ENCODE measurements around the gene SLC30A4. TPM values are rescaled to one million over a fixed set of nuclear protein-coding genes. Genes with fewer than 3 reads are reported as not detected.

SLC30A4 gene
- total and polyA plus RNA-seq, 2 of the 4 experiments (the other 2 are of a cell fraction) = 2.1 to 5.6 TPM

DNA sequence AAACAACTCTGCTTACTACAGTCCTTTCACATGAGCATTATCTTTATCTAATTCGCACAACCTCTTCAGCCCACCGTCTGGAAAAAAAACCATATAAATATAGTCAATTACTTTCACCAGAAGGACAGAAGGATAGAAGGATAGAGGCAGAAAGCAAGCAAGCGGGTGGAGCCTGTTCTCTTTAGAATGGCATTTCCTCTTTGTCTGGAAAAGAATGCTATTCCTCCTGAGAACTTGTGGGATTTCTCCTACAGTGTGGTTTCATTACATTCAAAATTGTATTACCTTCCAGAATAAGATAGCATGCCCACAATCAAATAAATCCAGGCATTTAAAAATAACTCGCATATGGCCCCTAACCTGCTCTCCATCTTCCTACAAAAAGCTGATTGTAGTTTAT, 23.1 kb downstream of the SLC30A4 start:
- ATAC-seq (ENCODE audit: low read depth) (no peak), DNase-seq (no peak)
- no peak overlapping the region for H3K18ac ChIP-seq (ENCODE audit: low read depth, low read length)
- ChIA-PET POLR2A (ENCODE audit: unreplicated experiment) (no interaction called here), CTCF (interaction anchor here (0.6 kb wide), 1 partner anchor 134 kb away, joined by 4 read pairs; no protein-coding TSS in a partner anchor)
- intact Hi-C loops (cut with micrococcal nuclease) = no loop called here
- H3K27ac ChIP-seq (ENCODE audit: insufficient read depth, low read length) = no peak overlapping the region
- no TSS peak for BruUV-seq (replicated peaks)
- no peak overlapping the region for H2AK9ac ChIP-seq (replicated peaks; ENCODE audit: low read depth, low read length, poor library complexity)
- H3K9ac ChIP-seq (ENCODE audit: low read depth, low read length) = no peak overlapping the region
- no peaks in the 10 kb centered on the region for H3K27me3 ChIP-seq (ENCODE audit: control insufficient read depth, insufficient read depth, low read length)
- H4K91ac ChIP-seq (ENCODE audit: insufficient read depth, low read depth, low read length) = no peak overlapping the region
- no peak overlapping the region for H2AK5ac ChIP-seq (ENCODE audit: low read depth, low read length)
- no peak overlapping the region for H3K14ac ChIP-seq (replicated peaks; ENCODE audit: low read depth, low read length)
- WGBS, 2 experiments (ENCODE audit: extremely low coverage in 2 of 2, insufficient read length in 1 of 2) = no CpG with 5 or more reads among the region's 4 CpGs
- dilution Hi-C loops (cut with HindIII; ENCODE audit: low sequenced_read_pairs, unreplicated experiment) = no loop called here
- H3K9me1 ChIP-seq (ENCODE audit: insufficient read depth, low read length) = no peaks in the 10 kb centered on the region
- no peak overlapping the region for H2BK120ac ChIP-seq (ENCODE audit: low read depth, low read length)
- TF ChIP-seq RFX5 (IDR thresholded peaks at IDR 0.05; ENCODE audit: low read depth, low read length) (no peak), MAZ (IDR thresholded peaks at IDR 0.05; ENCODE audit: borderline replicate concordance, low read depth, low read length) (no peak), RAD21 (IDR thresholded peaks at IDR 0.05; ENCODE audit: low read length) (no peak), CHD1 (IDR thresholded peaks at IDR 0.05; ENCODE audit: low read depth, low read length) (no peak), RCOR1 (IDR thresholded peaks at IDR 0.05; ENCODE audit: insufficient replicate concordance, low read length) (no peak), CEBPB (IDR thresholded peaks at IDR 0.05; ENCODE audit: low read depth, low read length) (no peak), MXI1 (IDR thresholded peaks at IDR 0.05; ENCODE audit: borderline replicate concordance, low read depth, low read length) (no peak), BHLHE40 (IDR thresholded peaks at IDR 0.05; ENCODE audit: low read depth, low read length) (no peak), FOS (IDR thresholded peaks at IDR 0.05; ENCODE audit: low read depth, low read length) (no peak), NFE2L2 (IDR thresholded peaks at IDR 0.05; ENCODE audit: low read depth, low read length) (no peak), POLR2A (IDR thresholded peaks at IDR 0.05; ENCODE audit: low read depth, low read length) (no peak), MAFK (IDR thresholded peaks at IDR 0.05; ENCODE audit: low read depth, low read length) (no peak)
- TF ChIP-seq, protein P1, sequence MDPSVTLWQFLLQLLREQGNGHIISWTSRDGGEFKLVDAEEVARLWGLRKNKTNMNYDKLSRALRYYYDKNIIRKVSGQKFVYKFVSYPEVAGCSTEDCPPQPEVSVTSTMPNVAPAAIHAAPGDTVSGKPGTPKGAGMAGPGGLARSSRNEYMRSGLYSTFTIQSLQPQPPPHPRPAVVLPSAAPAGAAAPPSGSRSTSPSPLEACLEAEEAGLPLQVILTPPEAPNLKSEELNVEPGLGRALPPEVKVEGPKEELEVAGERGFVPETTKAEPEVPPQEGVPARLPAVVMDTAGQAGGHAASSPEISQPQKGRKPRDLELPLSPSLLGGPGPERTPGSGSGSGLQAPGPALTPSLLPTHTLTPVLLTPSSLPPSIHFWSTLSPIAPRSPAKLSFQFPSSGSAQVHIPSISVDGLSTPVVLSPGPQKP (IDR thresholded peaks at IDR 0.05; ENCODE audit: borderline replicate concordance, low read depth, low read length) = no peak
- TF ChIP-seq, protein P2, sequence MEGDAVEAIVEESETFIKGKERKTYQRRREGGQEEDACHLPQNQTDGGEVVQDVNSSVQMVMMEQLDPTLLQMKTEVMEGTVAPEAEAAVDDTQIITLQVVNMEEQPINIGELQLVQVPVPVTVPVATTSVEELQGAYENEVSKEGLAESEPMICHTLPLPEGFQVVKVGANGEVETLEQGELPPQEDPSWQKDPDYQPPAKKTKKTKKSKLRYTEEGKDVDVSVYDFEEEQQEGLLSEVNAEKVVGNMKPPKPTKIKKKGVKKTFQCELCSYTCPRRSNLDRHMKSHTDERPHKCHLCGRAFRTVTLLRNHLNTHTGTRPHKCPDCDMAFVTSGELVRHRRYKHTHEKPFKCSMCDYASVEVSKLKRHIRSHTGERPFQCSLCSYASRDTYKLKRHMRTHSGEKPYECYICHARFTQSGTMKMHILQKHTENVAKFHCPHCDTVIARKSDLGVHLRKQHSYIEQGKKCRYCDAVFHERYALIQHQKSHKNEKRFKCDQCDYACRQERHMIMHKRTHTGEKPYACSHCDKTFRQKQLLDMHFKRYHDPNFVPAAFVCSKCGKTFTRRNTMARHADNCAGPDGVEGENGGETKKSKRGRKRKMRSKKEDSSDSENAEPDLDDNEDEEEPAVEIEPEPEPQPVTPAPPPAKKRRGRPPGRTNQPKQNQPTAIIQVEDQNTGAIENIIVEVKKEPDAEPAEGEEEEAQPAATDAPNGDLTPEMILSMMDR (conservative IDR thresholded peaks at IDR 0.05; ENCODE audit: low read depth, low read length) = no peak
- TF ChIP-seq, protein P3, sequence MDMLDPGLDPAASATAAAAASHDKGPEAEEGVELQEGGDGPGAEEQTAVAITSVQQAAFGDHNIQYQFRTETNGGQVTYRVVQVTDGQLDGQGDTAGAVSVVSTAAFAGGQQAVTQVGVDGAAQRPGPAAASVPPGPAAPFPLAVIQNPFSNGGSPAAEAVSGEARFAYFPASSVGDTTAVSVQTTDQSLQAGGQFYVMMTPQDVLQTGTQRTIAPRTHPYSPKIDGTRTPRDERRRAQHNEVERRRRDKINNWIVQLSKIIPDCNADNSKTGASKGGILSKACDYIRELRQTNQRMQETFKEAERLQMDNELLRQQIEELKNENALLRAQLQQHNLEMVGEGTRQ (IDR thresholded peaks at IDR 0.05; ENCODE audit: low read depth, low read length) = no peak
- H4K8ac ChIP-seq (ENCODE audit: low read depth in 2 of 2, low read length in 2 of 2) = 0 out of 4 replicates have a peak overlapping the region, but pooled peaks of 1 of the 2 experiments have one; percentile 24
- no peak overlapping the region for H2BK5ac ChIP-seq (ENCODE audit: low read depth, low read length, poor library complexity, severe bottlenecking)
- H2BK20ac ChIP-seq (ENCODE audit: low read depth, low read length) = no peak overlapping the region
- no peak overlapping the region for H2AFZ ChIP-seq (replicated peaks; ENCODE audit: low read length, poor library complexity)
- no peak overlapping the region for H3K4ac ChIP-seq (ENCODE audit: low read depth, low read length)
- no peak overlapping the region for H3K23ac ChIP-seq (ENCODE audit: low read depth, low read length)
- no peak overlapping the region for H2BK15ac ChIP-seq (ENCODE audit: low read depth, low read length)
- H3K56ac ChIP-seq (ENCODE audit: extremely low read depth, insufficient read depth, low read length) = no peak overlapping the region
- no peaks in the 10 kb centered on the region for H3K36me3 ChIP-seq (ENCODE audit: control insufficient read depth, insufficient read depth, low read length)
- H3K4me1 ChIP-seq (ENCODE audit: control insufficient read depth, insufficient read depth, low read length) = 0 out of 2 replicates have a peak, but pooled peaks cover 2% of the 10 kb centered on the region
- H3K4me2 ChIP-seq (ENCODE audit: low read depth, low read length) = no peak overlapping the region; the same call in 1 of the 2 replicates
- no peaks in the 10 kb centered on the region for H3K79me1 ChIP-seq (ENCODE audit: low read depth in 1 of 2, low read length in 2 of 2)
- H4K5ac ChIP-seq (ENCODE audit: low read depth, low read length) = no peak overlapping the region; the same call in 1 of the 2 replicates
- in situ Hi-C loops (cut with MboI; ENCODE audit: low sequenced_read_pairs) = no loop called here
- no peaks in the 10 kb centered on the region for H4K20me1 ChIP-seq (ENCODE audit: insufficient read depth, low read length)
- no peaks in the 10 kb centered on the region for H3K9me3 ChIP-seq (ENCODE audit: control insufficient read depth, insufficient read depth, low read length)
- H3K4me3 ChIP-seq (ENCODE audit: insufficient read depth, low read depth, low read length) = no peak overlapping the region
